WTC11 (cell line): Measurements from ENCODE around the gene SLC10A7. TPM values are rescaled to one million over a fixed set of nuclear protein-coding genes. Genes with fewer than 3 reads are reported as not detected.

Source experiments
- ATAC-seq: fragments of 200-7000 bp; cut with Tn5 transposase; 2 replicates; pipeline ENCODE4 v1.10.0; 2021; ENCODE audit warnings: mild to moderate bottlenecking, moderate library complexity
- CTCF ChIA-PET: fragments of 300-600 bp; sonication (Branson Sonifier 250); formaldehyde crosslinking; loops from one replicate; lab custom pipeline; 2021; ENCODE audit warnings: antibody characterized with exemption; lab: Charles Lee
- POLR2A ChIA-PET: fragments of 350-600 bp; sonication (Branson Sonifier 250); formaldehyde crosslinking; loops from one replicate; lab custom pipeline; 2021; ENCODE audit warnings: antibody characterized with exemption; lab: Charles Lee
- DNase-seq: peaks from one replicate; pipeline ENCODE4 v3.0.0; 2021; ENCODE audit warnings: low spot score
- H3K27ac Mint-ChIP-seq: 2 replicates; pipeline ENCODE4 v1.8.0; 2021; ENCODE audit warnings: mixed read lengths
- H3K27me3 Mint-ChIP-seq: 2 replicates; pipeline ENCODE4 v1.8.0; 2021; ENCODE audit warnings: low read depth, mild to moderate bottlenecking, moderate library complexity, mixed read lengths
- H3K36me3 Mint-ChIP-seq: 2 replicates; pipeline ENCODE4 v1.8.0; 2021; ENCODE audit warnings: mixed read lengths
- H3K4me1 Mint-ChIP-seq: 2 replicates; pipeline ENCODE4 v1.8.0; 2022; ENCODE audit warnings: mixed read lengths
- H3K4me3 Mint-ChIP-seq: 2 replicates; pipeline ENCODE4 v1.8.0; 2021; ENCODE audit warnings: mild to moderate bottlenecking, moderate library complexity, mixed read lengths
- H3K9me3 Mint-ChIP-seq: 2 replicates; pipeline ENCODE4 v1.8.0; 2021; ENCODE audit warnings: mixed read lengths
- ATF1 ChIP-seq: sonication (generic); formaldehyde crosslinking; IDR thresholded peaks from 2 replicates; pipeline ENCODE4 v1.8.1; 2023; ENCODE audit warnings: mild to moderate bottlenecking, moderate library complexity, missing genetic modification reagents
- ATF2 ChIP-seq: sonication (generic); formaldehyde crosslinking; IDR thresholded peaks from 2 replicates; pipeline ENCODE4 v1.8.1; 2022; ENCODE audit warnings: low read depth, missing genetic modification reagents, borderline replicate concordance
- CREB1 ChIP-seq: sonication (generic); formaldehyde crosslinking; IDR thresholded peaks from 2 replicates; pipeline ENCODE4 v1.8.0; 2023; ENCODE audit warnings: mild to moderate bottlenecking, missing genetic modification reagents
- E2F4 ChIP-seq: sonication (generic); formaldehyde crosslinking; IDR thresholded peaks from 2 replicates; pipeline ENCODE4 v1.8.1; 2022; ENCODE audit warnings: low read depth, mild to moderate bottlenecking, moderate library complexity, missing genetic modification reagents, borderline replicate concordance
- FOXP1 ChIP-seq: sonication (generic); formaldehyde crosslinking; IDR thresholded peaks from 2 replicates; pipeline ENCODE4 v1.8.0; 2022; ENCODE audit warnings: missing genetic modification reagents, mild to moderate bottlenecking, moderate library complexity, borderline replicate concordance
- FOXP4 ChIP-seq: sonication (generic); formaldehyde crosslinking; IDR thresholded peaks from 2 replicates; pipeline ENCODE4 v1.8.0; 2022; ENCODE audit warnings: mild to moderate bottlenecking, missing genetic modification reagents
- GABPB1 ChIP-seq: sonication (generic); formaldehyde crosslinking; IDR thresholded peaks from 2 replicates; pipeline ENCODE4 v1.8.1; 2023; ENCODE audit warnings: mild to moderate bottlenecking, missing genetic modification reagents
- HMGA2 ChIP-seq: fragments of 250-450 bp; sonication (Bioruptor Pico); IDR thresholded peaks from 2 replicates; pipeline ENCODE4 v1.4.0; 2021; ENCODE audit warnings: mild to moderate bottlenecking, moderate library complexity
- MXD4 ChIP-seq: fragments of 250-450 bp; sonication (Bioruptor Pico); IDR thresholded peaks from 2 replicates; pipeline ENCODE4 v1.8.0; 2021; ENCODE audit warnings: mild to moderate bottlenecking, moderate library complexity, borderline replicate concordance
- MYBL2 ChIP-seq: sonication (generic); formaldehyde crosslinking; IDR thresholded peaks from 2 replicates; pipeline ENCODE4 v1.8.1; 2023; ENCODE audit warnings: mild to moderate bottlenecking, moderate library complexity, missing genetic modification reagents
- NR1H2 ChIP-seq: sonication (generic); formaldehyde crosslinking; IDR thresholded peaks from 2 replicates; pipeline ENCODE4 v1.9.0; 2021; ENCODE audit warnings: mild to moderate bottlenecking, moderate library complexity, missing genetic modification reagents
- RELA ChIP-seq: sonication (generic); formaldehyde crosslinking; IDR thresholded peaks from 2 replicates; pipeline ENCODE4 v1.8.1; 2022; ENCODE audit warnings: missing genetic modification reagents, mild to moderate bottlenecking, borderline replicate concordance
- TEAD1 ChIP-seq: sonication (generic); formaldehyde crosslinking; IDR thresholded peaks from 2 replicates; pipeline ENCODE4 v1.8.0; 2022; ENCODE audit warnings: mild to moderate bottlenecking, missing genetic modification reagents
- TP53 ChIP-seq: sonication (generic); formaldehyde crosslinking; IDR thresholded peaks from 2 replicates; pipeline ENCODE4 v1.8.1; 2023; ENCODE audit warnings: mild to moderate bottlenecking, missing genetic modification reagents
- USF1 ChIP-seq: sonication (generic); formaldehyde crosslinking; IDR thresholded peaks from 2 replicates; pipeline ENCODE4 v1.8.0; 2022; ENCODE audit warnings: mild to moderate bottlenecking, missing genetic modification reagents
- ZBTB21 ChIP-seq: sonication (generic); formaldehyde crosslinking; IDR thresholded peaks from 2 replicates; pipeline ENCODE4 v1.8.1; 2023; ENCODE audit warnings: mild to moderate bottlenecking, missing genetic modification reagents, borderline replicate concordance
- ZMAT4 ChIP-seq: fragments of 250-450 bp; sonication (Bioruptor Pico); IDR thresholded peaks from 2 replicates; pipeline ENCODE4 v1.9.0; 2021; ENCODE audit warnings: mild to moderate bottlenecking
- ZNF219 ChIP-seq: sonication (generic); formaldehyde crosslinking; IDR thresholded peaks from 2 replicates; pipeline ENCODE4 v1.8.0; 2023; ENCODE audit warnings: missing genetic modification reagents, mild to moderate bottlenecking, borderline replicate concordance
- ZNF396 ChIP-seq: fragments of 250-450 bp; sonication (Bioruptor Pico); IDR thresholded peaks from 2 replicates; pipeline ENCODE4 v1.8.0; 2021; ENCODE audit warnings: mild to moderate bottlenecking, moderate library complexity, borderline replicate concordance
- ZNF532 ChIP-seq: fragments of 250-450 bp; sonication (Bioruptor Pico); IDR thresholded peaks from 2 replicates; pipeline ENCODE4 v1.9.0; 2021; ENCODE audit warnings: mild to moderate bottlenecking, borderline replicate concordance
- ZNF671 ChIP-seq: fragments of 250-450 bp; sonication (Bioruptor Pico); IDR thresholded peaks from 2 replicates; pipeline ENCODE4 v1.8.0; 2021; ENCODE audit warnings: mild to moderate bottlenecking
- total RNA-seq: library from RNA; stranded (reverse); gene quantifications from 3 replicates; pipeline ENCODE4 v1.2.3, GENCODE V29; 2021

SLC10A7 gene
- total RNA-seq, 1 experiment from 2014 or later: 5.0 TPM

- TF ChIP-seq ATF2 (CRISPR knock-in tag) (no peak), MYBL2 (CRISPR knock-in tag) (no peak)
These were observed 13.4 kb downstream of the SLC10A7 start (continued) for GRCh38 chr4:146508229-146508939.

GRCh38 chr4:146507632-146508031 is 14.1 kb downstream of the SLC10A7 start:
- Mint-ChIP-seq H3K36me3 (no peaks in the 10 kb centered on the region), H3K27me3 (no peaks in the 10 kb centered on the region), H3K4me1 (no peaks in the 10 kb centered on the region), H3K9me3 (no peaks in the 10 kb centered on the region), H3K27ac (no peak overlapping the region), H3K4me3 (no peak overlapping the region)
- CTCF ChIA-PET: no interaction called here
- no peak for TF ChIP-seq ZBTB21 (CRISPR knock-in tag)
- no peak for TF ChIP-seq GABPB1 (CRISPR knock-in tag)
- TF ChIP-seq USF1 (CRISPR knock-in tag): no peak
- TF ChIP-seq ZMAT4 (CRISPR knock-in tag): no peak
- POLR2A ChIA-PET: no interaction called here
- ATAC-seq: no peak
- no peak for DNase-seq

GRCh38 chr4:146506272-146506671 is 15.5 kb downstream of the SLC10A7 start:
- Mint-ChIP-seq H3K27ac (no peak overlapping the region), H3K9me3 (no peaks in the 10 kb centered on the region), H3K4me1 (no peaks in the 10 kb centered on the region), H3K36me3 (no peaks in the 10 kb centered on the region), H3K27me3 (no peaks in the 10 kb centered on the region), H3K4me3 (no peak overlapping the region)
- POLR2A ChIA-PET: no interaction called here
- CTCF ChIA-PET: no interaction called here
- no peak for DNase-seq
- ATAC-seq: no peak
- no peak for TF ChIP-seq CREB1 (CRISPR knock-in tag)
- no peak for TF ChIP-seq TEAD1 (CRISPR knock-in tag)
- TF ChIP-seq ZNF532 (CRISPR knock-in tag): no peak
- TF ChIP-seq ZNF396: no peak
- no peak for TF ChIP-seq ATF1 (CRISPR knock-in tag)
- TF ChIP-seq FOXP4: no peak
- TF ChIP-seq FOXP1: no peak
- no peak for TF ChIP-seq ZNF671 (CRISPR knock-in tag)
- TF ChIP-seq NR1H2 (CRISPR knock-in tag): no peak
- TF ChIP-seq ZMAT4 (CRISPR knock-in tag): no peak
- no peak for TF ChIP-seq TP53 (CRISPR knock-in tag)
- TF ChIP-seq ZNF219 (CRISPR knock-in tag): no peak
- TF ChIP-seq USF1 (CRISPR knock-in tag): no peak
- TF ChIP-seq E2F4 (CRISPR knock-in tag): no peak
- no peak for TF ChIP-seq RELA
- no peak for TF ChIP-seq MXD4
- no peak for TF ChIP-seq HMGA2 (CRISPR knock-in tag)
- TF ChIP-seq, all 79 proteins: peak for 0
